Choroid plexus epithelial cell (primary cell): Measurements from ENCODE around the gene CALN1.
"Not testable (repeated sequence)": the region's sequence is repeated elsewhere in the genome, so short reads cannot be mapped to it uniquely, and the experiment has no call there.

ENCODE experiments used
- DNase-seq: peaks from one replicate; pipeline ENCODE4 v3.0.0-alpha.2; 2010; ENCODE audit warnings: low read depth
- H3K4me3 ChIP-seq: 2 replicates; pipeline ENCODE4 v1.5.1; 2011; ENCODE audit warnings: low read depth, mild to moderate bottlenecking, control low read depth, low read length, moderate library complexity
- TF ChIP-seq, protein P1 (sequence below): conservative IDR thresholded peaks from 2 replicates; pipeline ENCODE4 v1.5.1; 2011; ENCODE audit warnings: low read depth, mild to moderate bottlenecking, control low read depth, inconsistent platforms, low read length, moderate library complexity

Gene CALN1

GRCh38 chr7:72080341-72080766 lies 331.8 kb downstream of the CALN1 start:
- TF ChIP-seq, protein P1, sequence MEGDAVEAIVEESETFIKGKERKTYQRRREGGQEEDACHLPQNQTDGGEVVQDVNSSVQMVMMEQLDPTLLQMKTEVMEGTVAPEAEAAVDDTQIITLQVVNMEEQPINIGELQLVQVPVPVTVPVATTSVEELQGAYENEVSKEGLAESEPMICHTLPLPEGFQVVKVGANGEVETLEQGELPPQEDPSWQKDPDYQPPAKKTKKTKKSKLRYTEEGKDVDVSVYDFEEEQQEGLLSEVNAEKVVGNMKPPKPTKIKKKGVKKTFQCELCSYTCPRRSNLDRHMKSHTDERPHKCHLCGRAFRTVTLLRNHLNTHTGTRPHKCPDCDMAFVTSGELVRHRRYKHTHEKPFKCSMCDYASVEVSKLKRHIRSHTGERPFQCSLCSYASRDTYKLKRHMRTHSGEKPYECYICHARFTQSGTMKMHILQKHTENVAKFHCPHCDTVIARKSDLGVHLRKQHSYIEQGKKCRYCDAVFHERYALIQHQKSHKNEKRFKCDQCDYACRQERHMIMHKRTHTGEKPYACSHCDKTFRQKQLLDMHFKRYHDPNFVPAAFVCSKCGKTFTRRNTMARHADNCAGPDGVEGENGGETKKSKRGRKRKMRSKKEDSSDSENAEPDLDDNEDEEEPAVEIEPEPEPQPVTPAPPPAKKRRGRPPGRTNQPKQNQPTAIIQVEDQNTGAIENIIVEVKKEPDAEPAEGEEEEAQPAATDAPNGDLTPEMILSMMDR = no peak
- no peak for DNase-seq
- no peak overlapping the region for H3K4me3 ChIP-seq

- H3K4me3 ChIP-seq = no peak overlapping the region
- DNase-seq = no peak
- TF ChIP-seq, protein P1 = no peak
Observed at GRCh38 chr7:72078856-72079255, 333.3 kb downstream of the CALN1 start.

GRCh38 chr7:72078301-72078700 lies 333.8 kb downstream of the CALN1 start:
- no peak overlapping the region for H3K4me3 ChIP-seq
- TF ChIP-seq, protein P1 = no peak
- DNase-seq = no peak

DNA sequence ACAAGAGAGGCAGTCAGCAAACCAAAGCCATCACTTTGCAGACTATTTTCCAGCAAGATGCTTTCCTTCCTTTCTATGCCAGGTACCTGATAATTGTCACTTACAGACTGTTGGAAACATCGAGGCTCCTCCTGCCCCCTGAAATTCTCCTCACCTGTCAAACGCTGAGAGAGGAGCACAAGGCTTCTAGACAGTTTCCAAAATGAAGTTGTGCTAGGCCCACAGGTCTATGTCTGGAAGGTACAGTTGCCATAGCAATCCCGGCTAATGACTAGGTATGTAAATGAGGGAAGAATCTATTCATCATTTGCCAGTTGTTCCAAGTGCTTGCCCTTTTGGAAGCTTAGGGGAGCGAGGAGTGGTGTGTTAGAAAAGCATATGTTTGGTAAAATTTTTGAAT lies 334.4 kb downstream of the CALN1 start:
- DNase-seq = no peak
- no peak overlapping the region for H3K4me3 ChIP-seq
- TF ChIP-seq, protein P1 = no peak

DNA sequence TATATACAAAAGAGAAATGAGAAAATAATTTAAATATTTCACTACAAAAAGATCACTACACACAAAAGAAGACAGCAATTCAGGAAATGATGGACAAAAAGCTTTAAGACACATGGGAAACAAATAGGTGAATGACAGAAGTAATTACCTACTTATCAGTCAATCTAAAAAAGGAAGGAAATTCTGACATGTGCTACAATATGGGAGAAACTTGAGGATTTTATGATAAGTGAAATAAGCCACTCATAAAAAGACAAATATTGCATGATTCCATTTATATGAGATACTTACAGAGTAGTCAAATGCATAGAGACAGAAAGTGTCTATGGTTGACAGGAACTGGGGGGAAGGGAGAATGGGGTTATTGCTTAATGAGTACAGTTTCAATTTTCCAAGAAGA lies 339.2 kb downstream of the CALN1 start:
- DNase-seq = no peak
- no peak overlapping the region for H3K4me3 ChIP-seq
- TF ChIP-seq, protein P1 = no peak

DNA sequence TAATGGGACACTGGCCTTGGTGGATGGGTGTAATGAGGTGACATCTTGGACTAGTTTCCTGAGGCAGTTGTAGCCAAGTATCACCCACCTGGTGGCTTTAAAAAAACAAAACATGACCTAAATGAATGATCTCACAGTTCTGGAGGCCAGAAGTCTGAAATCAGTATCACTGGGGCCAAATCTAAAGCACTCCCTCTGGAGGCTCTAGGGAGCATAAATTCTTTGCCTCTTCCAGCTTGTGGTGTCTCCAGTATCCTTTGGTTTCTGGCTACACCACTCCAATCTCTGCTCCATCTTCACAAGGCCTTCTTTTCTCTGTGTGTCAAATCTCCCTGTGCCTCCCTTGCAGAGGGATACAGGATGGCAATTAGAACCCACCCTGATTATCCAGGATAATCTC lies 342.9 kb downstream of the CALN1 start:
- TF ChIP-seq, protein P1 = no peak
- no peak for DNase-seq
- H3K4me3 ChIP-seq = no peak overlapping the region

- H3K4me3 ChIP-seq, DNase-seq: not testable (repeated sequence)
Observed at GRCh38 chr7:72065764-72066163, 346.4 kb downstream of the CALN1 start.

GRCh38 chr7:72064916-72065315 lies 347.2 kb downstream of the CALN1 start:
- no peak overlapping the region for H3K4me3 ChIP-seq
- TF ChIP-seq, protein P1 = no peak
- DNase-seq = no peak
